K562 (cell line): ENCODE results near the gene TRIM27. TPM values are rescaled to one million over a fixed set of nuclear protein-coding genes. Genes with fewer than 3 reads are reported as not detected.

Experiments used
- CBX5 ChIP-seq: IDR thresholded peaks from 2 replicates; pipeline ENCODE4 v1.6.1; 2014; ENCODE audit warnings: low read depth, borderline replicate concordance
- CHCHD3 ChIP-seq: fragments of 250-450 bp; sonication (Bioruptor Pico); IDR thresholded peaks from 2 replicates; pipeline ENCODE4 v2.1.2; 2022; ENCODE audit warnings: mild to moderate bottlenecking
- CHD2 ChIP-seq: IDR thresholded peaks from 2 replicates; pipeline ENCODE4 v1.6.1; 2011; ENCODE audit warnings: low read depth, low read length
- CREB1 ChIP-seq, 2 experiments: sonication (generic) in 1 of 2; formaldehyde crosslinking in 1 of 2; IDR thresholded peaks; 2 replicates each; pipeline versions ENCODE4 v1.6.1 to v1.8.0; 2012 to 2022; ENCODE audit warnings: inconsistent platforms in 1 of 2, mild to moderate bottlenecking in 1 of 2, missing genetic modification reagents in 1 of 2, moderate library complexity in 1 of 2
- CREM ChIP-seq: IDR thresholded peaks from 2 replicates; pipeline ENCODE4 v1.6.1; 2014; ENCODE audit warnings: antibody characterized with exemption, low read depth
- DNMT1 ChIP-seq: fragments of 450-650 bp; IDR thresholded peaks from 2 replicates; pipeline ENCODE4 v1.6.1; 2016; ENCODE audit warnings: antibody characterized with exemption, mild to moderate bottlenecking
- FOXJ2 ChIP-seq: fragments of 200-800 bp; sonication (Bioruptor generic); IDR thresholded peaks from 2 replicates; pipeline ENCODE4 v1.6.1; 2016; ENCODE audit warnings: missing genetic modification characterization, missing compliant biosample characterization
- HLTF ChIP-seq: fragments of 450-650 bp; IDR thresholded peaks from 2 replicates; pipeline ENCODE4 v1.6.1; 2016
- MIER1 ChIP-seq: fragments of 450-650 bp; IDR thresholded peaks from 2 replicates; pipeline ENCODE4 v1.6.1; 2016; ENCODE audit warnings: antibody characterized with exemption, mild to moderate bottlenecking, low read depth
- MXI1 ChIP-seq: IDR thresholded peaks from 2 replicates; pipeline ENCODE4 v1.6.1; 2011; ENCODE audit warnings: low read depth, mild to moderate bottlenecking, improper control_type of control experiment, low read length
- PCBP2 ChIP-seq: fragments of 200-400 bp; formaldehyde crosslinking; IDR thresholded peaks from 2 replicates; pipeline ENCODE4 v1.6.1; 2018; ENCODE audit warnings: low read length, low read depth, mild to moderate bottlenecking, moderate library complexity; ENCODE audit not compliant: poor library complexity, severe bottlenecking
- POLR2H ChIP-seq: IDR thresholded peaks from 2 replicates; pipeline ENCODE4 v1.6.1; 2016; ENCODE audit warnings: missing genetic modification characterization, low read depth, mild to moderate bottlenecking, control low read depth, missing compliant biosample characterization, moderate library complexity
- RBBP5 ChIP-seq: fragments of 200-600 bp; sonication (generic); IDR thresholded peaks from 2 replicates; pipeline ENCODE4 v1.6.1; 2012; ENCODE audit warnings: borderline replicate concordance, mild to moderate bottlenecking, low read length, control low read depth, inconsistent platforms; ENCODE audit not compliant: insufficient read depth, poor library complexity, severe bottlenecking
- RBM39 ChIP-seq: fragments of 200-400 bp; formaldehyde crosslinking; optimal IDR thresholded peaks from 2 replicates; pipeline ENCODE3; 2018; ENCODE audit warnings: low read depth, low read length
- RNF219 ChIP-seq: fragments of 250-450 bp; sonication (Bioruptor Pico); IDR thresholded peaks from 2 replicates; pipeline ENCODE4 v1.5.0; 2022; ENCODE audit warnings: mild to moderate bottlenecking
- U2AF2 ChIP-seq: fragments of 200-400 bp; formaldehyde crosslinking; optimal IDR thresholded peaks from 2 replicates; pipeline ENCODE3; 2017; ENCODE audit warnings: low read depth, mild to moderate bottlenecking, low read length
- ZBTB1 ChIP-seq: sonication (generic); formaldehyde crosslinking; IDR thresholded peaks from 2 replicates; pipeline ENCODE4 v1.8.1; 2023; ENCODE audit warnings: missing genetic modification reagents, low read depth, mild to moderate bottlenecking, borderline replicate concordance
- ZEB2 ChIP-seq: fragments of 450-650 bp; IDR thresholded peaks from 2 replicates; pipeline ENCODE4 v1.6.1; 2016
- ZFP1 ChIP-seq: fragments of 450-650 bp; formaldehyde crosslinking; IDR thresholded peaks from 2 replicates; pipeline ENCODE4 v1.4.0; 2020; ENCODE audit warnings: mild to moderate bottlenecking, mixed read lengths
- ZMIZ1 ChIP-seq, 2 experiments: fragments of 150-350 bp in 1 of 2; IDR thresholded peaks; 2 replicates each; pipeline ENCODE4 v1.6.1; 2012 to 2016; ENCODE audit warnings: low read depth in 2 of 2, low read length in 2 of 2, mild to moderate bottlenecking in 1 of 2, moderate library complexity in 1 of 2
- ZNF77 ChIP-seq: fragments of 250-450 bp; sonication (Bioruptor Pico); IDR thresholded peaks from 2 replicates; pipeline ENCODE4 v1.5.0; 2020
- polyA plus RNA-seq, 8 experiments: library from polyadenylated mRNA; depleted of rRNA in 4 of 8; stranded (reverse) in 5 of 8; unstranded in 3 of 8; fragments of >200 nt; fragmentation: Nextera tagmentation in 2 of 8; fragmentation: Illumina TruSeq in 1 of 8; extraction: Ambion mirVana in 2 of 8; extraction: Trizol in 1 of 8; gene quantifications; 2 replicates each; pipeline versions ENCODE4 v1.2.1 to v1.2.3, GENCODE V29; 2011 to 2014; ENCODE audit warnings: inconsistent platforms in 1 of 8, missing spikeins in 1 of 8
- total RNA-seq, 7 experiments: library from RNA; depleted of rRNA in 6 of 7; stranded (reverse); fragments of >200 nt in 6 of 7; fragmentation: Illumina TruSeq in 2 of 7; extraction: Trizol in 2 of 7; gene quantifications; 2 replicates each; pipeline versions ENCODE4 v1.2.1 to v1.2.3, GENCODE V29; 2011 to 2021; ENCODE audit warnings: low replicate concordance in 1 of 7
- TF ChIP-seq, protein P1 (sequence below): sonication (generic); formaldehyde crosslinking; IDR thresholded peaks from 2 replicates; pipeline ENCODE4 v1.9.0; 2022; ENCODE audit warnings: mild to moderate bottlenecking, missing genetic modification reagents

The TRIM27 gene
- total and polyA plus RNA-seq, 9 of the 15 experiments (the other 6 are each of a cell fraction or from before 2014, with no cell fraction given), result 37.7 to 235 (median 122) TPM

DNA sequence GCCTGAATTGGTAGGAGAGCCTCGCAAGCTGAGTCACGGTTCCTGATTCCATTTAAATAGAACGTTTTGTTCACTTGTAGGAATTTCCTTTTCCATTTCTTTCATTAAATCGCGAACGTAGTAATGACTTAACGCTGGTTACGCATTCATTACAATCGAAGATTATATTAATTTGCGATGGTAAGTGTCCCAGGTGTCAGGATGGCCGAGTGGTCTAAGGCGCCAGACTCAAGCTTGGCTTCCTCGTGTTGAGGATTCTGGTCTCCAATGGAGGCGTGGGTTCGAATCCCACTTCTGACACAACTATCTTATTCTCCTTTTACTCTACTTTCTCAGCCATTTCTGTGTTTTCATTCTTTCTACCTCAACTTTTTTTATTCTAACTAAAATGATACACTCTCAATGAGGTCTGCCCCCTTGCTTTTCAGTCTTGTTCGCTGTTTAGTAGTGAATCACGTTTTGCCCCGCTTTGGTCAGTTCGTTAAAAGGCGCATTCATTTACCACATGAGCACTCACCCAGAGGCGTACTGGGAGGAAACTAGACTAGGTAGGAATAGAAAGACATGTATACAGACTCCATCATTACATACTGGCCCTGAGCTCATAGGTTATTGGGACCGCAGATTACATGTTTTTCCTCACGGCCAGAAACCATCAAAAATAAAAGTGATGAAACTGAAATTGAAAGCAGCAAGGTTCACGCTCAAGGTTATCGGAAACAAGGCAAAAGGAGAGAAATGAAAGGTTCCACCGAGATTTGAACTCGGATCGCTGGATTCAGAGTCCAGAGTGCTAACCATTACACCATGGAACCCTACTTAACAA lies 17.3 kb upstream of the TRIM27 start (continued):
- TF ChIP-seq RBBP5 (peak; percentile 89), FOXJ2 (tag) (0 out of 2 replicates have a peak, but pooled peaks have one; percentile 15), CHD2 (peak; percentile 76), ZMIZ1 (IDR thresholded peaks at IDR 0.05; ENCODE audit: low read depth in 2 of 2, low read length in 2 of 2) (peak in 1 of 2 experiments; percentile 55; a peak in 1 of 4 replicates), DNMT1 (no peak), CREB1 (IDR thresholded peaks at IDR 0.05) (0 out of 2 replicates have a peak, but pooled peaks have one; percentile 42), CREB1 (CRISPR knock-in tag; IDR thresholded peaks at IDR 0.05) (peak; percentile 33; the same call in 1 of the 2 replicates), ZNF77 (CRISPR knock-in tag) (no peak), MXI1 (0 out of 2 replicates have a peak, but pooled peaks have one; percentile 24), RNF219 (CRISPR knock-in tag) (no peak), RBM39 (peak; percentile 96), CBX5 (0 out of 2 replicates have a peak, but pooled peaks have one; percentile 12), U2AF2 (no peak), CHCHD3 (CRISPR knock-in tag) (peak; percentile 23; the same call in 1 of the 2 replicates), PCBP2 (no peak), POLR2H (peak; percentile 100), HLTF (peak; percentile 92; the same call in 1 of the 2 replicates), ZBTB1 (CRISPR knock-in tag) (0 out of 2 replicates have a peak, but pooled peaks have one; percentile 22), ZFP1 (CRISPR knock-in tag) (no peak), ZEB2 (peak; percentile 35; the same call in 1 of the 2 replicates), CREM (peak; percentile 74), MIER1 (peak; percentile 37; the same call in 1 of the 2 replicates)
- TF ChIP-seq, protein P1, sequence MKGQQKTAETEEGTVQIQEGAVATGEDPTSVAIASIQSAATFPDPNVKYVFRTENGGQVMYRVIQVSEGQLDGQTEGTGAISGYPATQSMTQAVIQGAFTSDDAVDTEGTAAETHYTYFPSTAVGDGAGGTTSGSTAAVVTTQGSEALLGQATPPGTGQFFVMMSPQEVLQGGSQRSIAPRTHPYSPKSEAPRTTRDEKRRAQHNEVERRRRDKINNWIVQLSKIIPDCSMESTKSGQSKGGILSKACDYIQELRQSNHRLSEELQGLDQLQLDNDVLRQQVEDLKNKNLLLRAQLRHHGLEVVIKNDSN (CRISPR knock-in tag), result no peak; the same call in 1 of the 2 replicates
